ENCODE measurements around the gene AMIGO3. TPM values are rescaled to one million over a fixed set of nuclear protein-coding genes. Genes with fewer than 3 reads are reported as not detected.

AMIGO3 gene
- total RNA-seq, 1 experiment from 2014 or later = 0.32 TPM

DNA sequence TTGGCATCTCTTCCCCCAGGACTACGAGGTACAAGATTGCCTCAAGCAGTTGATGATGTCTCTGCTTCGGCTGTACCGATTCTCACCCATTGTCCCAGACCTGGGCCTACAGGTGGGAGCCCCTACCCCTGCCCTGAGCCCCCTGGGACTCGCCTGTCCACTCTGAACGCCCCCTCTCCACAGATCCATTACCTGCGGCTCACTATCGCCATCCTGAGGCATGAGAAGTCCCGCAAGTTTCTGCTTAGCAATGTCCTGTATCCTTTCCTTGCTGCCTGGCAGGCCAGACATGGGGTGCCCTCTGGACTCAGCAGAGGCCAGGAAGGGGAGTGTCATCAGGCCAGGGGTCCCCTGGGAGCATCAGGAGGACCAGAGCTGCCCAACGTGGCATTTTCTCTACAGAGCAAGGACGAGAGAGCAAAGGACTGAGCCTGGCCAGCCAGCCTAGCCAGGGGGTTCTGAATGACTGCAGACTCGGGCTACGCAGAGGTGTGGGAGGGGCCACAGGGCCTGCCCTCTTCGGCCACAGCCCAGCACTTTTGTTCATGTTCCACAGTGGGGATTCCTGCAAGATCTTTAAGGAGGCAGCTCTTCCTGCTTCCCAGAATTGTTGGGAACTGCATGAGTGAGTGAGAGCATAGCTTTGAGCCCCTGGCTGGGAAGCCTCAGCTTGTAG, 18.9 kb downstream of the AMIGO3 start:
- Histone ChIP-seq H3K27ac (ENCODE audit: low read depth, low read length) (no peak overlapping the region), H3K4me1 (ENCODE audit: control insufficient read depth in 1 of 2, insufficient read depth in 2 of 2, low read length in 2 of 2) (no peaks in the 10 kb centered on the region), H2AFZ (ENCODE audit: low read depth, low read length, poor library complexity, severe bottlenecking) (no peak overlapping the region), H3K9me2 (ENCODE audit: insufficient read depth) (no peaks in the 10 kb centered on the region), H3K4me3 (replicated peaks in 1 of 2; ENCODE audit: low read depth in 1 of 2, low read length in 2 of 2) (no peak overlapping the region), H3K36me3 (ENCODE audit: control insufficient read depth in 1 of 2, insufficient read depth in 2 of 2, low read length in 2 of 2) (peaks cover 0 to 7% of the 10 kb centered on the region in 2 experiments; a peak in 1 of 4 replicates), H3K79me2 (ENCODE audit: insufficient read depth, low read length) (no peaks in the 10 kb centered on the region), H3K9ac (ENCODE audit: low read length) (no peak overlapping the region), H3K9me3 (ENCODE audit: control insufficient read depth in 1 of 2, insufficient read depth in 1 of 2, low read depth in 1 of 2, low read length in 2 of 2) (no peaks in the 10 kb centered on the region), H4K20me1 (ENCODE audit: insufficient read depth) (no peaks in the 10 kb centered on the region), H3K27me3 (ENCODE audit: insufficient read depth, low read length) (no peaks in the 10 kb centered on the region), H3K4me2 (ENCODE audit: low read length) (no peak overlapping the region)
- intact Hi-C loops (cut with micrococcal nuclease) = no loop called here
- CTCF ChIA-PET = interaction anchor here (0.6 to 2.8 kb wide), 6 partner anchors 8 to 239 kb away, joined by 3 to 25 read pairs (median 6); partner anchors contain the start of genes INKA1 and RBM6
- POLR2A ChIA-PET = no interaction called here
- no peak for TF ChIP-seq JUND (IDR thresholded peaks at IDR 0.05)
- TF ChIP-seq EZH2phosphoT487 (IDR thresholded peaks at IDR 0.05; ENCODE audit: borderline replicate concordance) = no peak
- TF ChIP-seq RAD21 (IDR thresholded peaks at IDR 0.05; ENCODE audit: low read depth) = peak; percentile 34; the same call in 1 of the 2 replicates
- TF ChIP-seq, protein P1, sequence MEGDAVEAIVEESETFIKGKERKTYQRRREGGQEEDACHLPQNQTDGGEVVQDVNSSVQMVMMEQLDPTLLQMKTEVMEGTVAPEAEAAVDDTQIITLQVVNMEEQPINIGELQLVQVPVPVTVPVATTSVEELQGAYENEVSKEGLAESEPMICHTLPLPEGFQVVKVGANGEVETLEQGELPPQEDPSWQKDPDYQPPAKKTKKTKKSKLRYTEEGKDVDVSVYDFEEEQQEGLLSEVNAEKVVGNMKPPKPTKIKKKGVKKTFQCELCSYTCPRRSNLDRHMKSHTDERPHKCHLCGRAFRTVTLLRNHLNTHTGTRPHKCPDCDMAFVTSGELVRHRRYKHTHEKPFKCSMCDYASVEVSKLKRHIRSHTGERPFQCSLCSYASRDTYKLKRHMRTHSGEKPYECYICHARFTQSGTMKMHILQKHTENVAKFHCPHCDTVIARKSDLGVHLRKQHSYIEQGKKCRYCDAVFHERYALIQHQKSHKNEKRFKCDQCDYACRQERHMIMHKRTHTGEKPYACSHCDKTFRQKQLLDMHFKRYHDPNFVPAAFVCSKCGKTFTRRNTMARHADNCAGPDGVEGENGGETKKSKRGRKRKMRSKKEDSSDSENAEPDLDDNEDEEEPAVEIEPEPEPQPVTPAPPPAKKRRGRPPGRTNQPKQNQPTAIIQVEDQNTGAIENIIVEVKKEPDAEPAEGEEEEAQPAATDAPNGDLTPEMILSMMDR (IDR thresholded peaks at IDR 0.05 in 2 of 3, conservative IDR thresholded peaks at IDR 0.05 in 1 of 3; ENCODE audit: borderline replicate concordance in 1 of 3, insufficient read depth in 1 of 3, low read depth in 2 of 3, low read length in 2 of 3) = peak; percentile 22 to 47 (median 46); a peak in 5 of 6 replicates
- ATAC-seq (no peak), DNase-seq (ENCODE audit: low read depth, low spot score) (no peak)
- RAD21 ChIA-PET (ENCODE audit: low non-redundant PET in 1 of 2, low total read pairs in 2 of 2, uncharacterized antibody in 2 of 2, unreplicated experiment in 2 of 2) = interaction anchor here in 1 of 2 experiments (1.0 kb wide), 2 partner anchors 161 to 206 kb away, joined by 3 to 4 read pairs; no protein-coding TSS in a partner anchor
- BruUV-seq (replicated peaks) = no TSS peak

DNA sequence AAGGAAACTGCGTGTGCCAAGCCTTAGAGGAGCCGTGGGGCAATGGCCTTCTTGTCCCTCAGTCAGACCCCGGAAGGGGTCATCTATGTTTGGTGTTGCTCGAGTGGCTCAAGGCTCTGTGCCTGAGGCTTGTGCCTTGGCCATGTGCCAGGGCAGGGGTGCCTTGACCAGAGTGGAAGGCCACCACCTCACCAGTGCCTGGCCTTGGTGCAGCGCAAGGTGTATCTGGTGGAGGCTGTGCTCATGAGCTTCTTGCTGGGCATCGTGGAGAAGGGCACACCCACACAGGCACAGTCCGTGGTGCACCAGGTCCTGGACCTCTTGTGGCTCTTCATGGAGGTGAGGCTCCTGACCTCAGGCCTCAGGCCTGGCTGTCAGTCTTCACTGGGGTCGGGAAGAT, 19.5 kb downstream of the AMIGO3 start:
- ChIA-PET POLR2A (no interaction called here), RAD21 (ENCODE audit: low non-redundant PET in 1 of 2, low total read pairs in 2 of 2, uncharacterized antibody in 2 of 2, unreplicated experiment in 2 of 2) (no interaction called here), CTCF (interaction anchor here (2.8 kb wide), 1 partner anchor 160 kb away, joined by 25 read pairs; no protein-coding TSS in a partner anchor)
- H3K27me3 ChIP-seq (ENCODE audit: insufficient read depth, low read length) = no peaks in the 10 kb centered on the region
- peaks cover 0 to 7% of the 10 kb centered on the region in 2 experiments; a peak in 1 of 4 replicates for H3K36me3 ChIP-seq (ENCODE audit: control insufficient read depth in 1 of 2, insufficient read depth in 2 of 2, low read length in 2 of 2)
- no peak overlapping the region for H3K27ac ChIP-seq (ENCODE audit: low read depth, low read length)
- H3K4me3 ChIP-seq (replicated peaks in 1 of 2; ENCODE audit: low read depth in 1 of 2, low read length in 2 of 2) = no peak overlapping the region
- H3K9me3 ChIP-seq (ENCODE audit: control insufficient read depth in 1 of 2, insufficient read depth in 1 of 2, low read depth in 1 of 2, low read length in 2 of 2) = no peaks in the 10 kb centered on the region
- H3K9ac ChIP-seq (ENCODE audit: low read length) = no peak overlapping the region
- H2AFZ ChIP-seq (ENCODE audit: low read depth, low read length, poor library complexity, severe bottlenecking) = no peak overlapping the region
- no TSS peak for BruUV-seq (replicated peaks)
- no peak overlapping the region for H3K4me2 ChIP-seq (ENCODE audit: low read length)
- H3K4me1 ChIP-seq (ENCODE audit: control insufficient read depth in 1 of 2, insufficient read depth in 2 of 2, low read length in 2 of 2) = no peaks in the 10 kb centered on the region
- no peaks in the 10 kb centered on the region; the same call in 1 of the 2 replicates for H3K79me2 ChIP-seq (ENCODE audit: insufficient read depth, low read length)
- ATAC-seq = no peak
- DNase-seq (ENCODE audit: low read depth, low spot score) = no peak
- H4K20me1 ChIP-seq (ENCODE audit: insufficient read depth) = no peaks in the 10 kb centered on the region
- TF ChIP-seq YY1 (IDR thresholded peaks at IDR 0.05; ENCODE audit: extremely low read depth, insufficient replicate concordance, low read depth, low read length) (no peak), SIN3A (IDR thresholded peaks at IDR 0.05; ENCODE audit: low read depth) (no peak), CEBPB (IDR thresholded peaks at IDR 0.05; ENCODE audit: low read depth) (no peak), SRF (IDR thresholded peaks at IDR 0.05; ENCODE audit: low read depth) (no peak), EGR1 (IDR thresholded peaks at IDR 0.05; ENCODE audit: low read depth) (no peak), TCF7L2 (IDR thresholded peaks at IDR 0.05; ENCODE audit: borderline replicate concordance, extremely low read depth, insufficient read depth, insufficient read length) (no peak), JUND (IDR thresholded peaks at IDR 0.05) (no peak), EZH2phosphoT487 (IDR thresholded peaks at IDR 0.05; ENCODE audit: borderline replicate concordance) (no peak)
- TF ChIP-seq, protein P2, sequence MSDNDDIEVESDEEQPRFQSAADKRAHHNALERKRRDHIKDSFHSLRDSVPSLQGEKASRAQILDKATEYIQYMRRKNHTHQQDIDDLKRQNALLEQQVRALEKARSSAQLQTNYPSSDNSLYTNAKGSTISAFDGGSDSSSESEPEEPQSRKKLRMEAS (IDR thresholded peaks at IDR 0.05) = no peak
- TF ChIP-seq, protein P3, sequence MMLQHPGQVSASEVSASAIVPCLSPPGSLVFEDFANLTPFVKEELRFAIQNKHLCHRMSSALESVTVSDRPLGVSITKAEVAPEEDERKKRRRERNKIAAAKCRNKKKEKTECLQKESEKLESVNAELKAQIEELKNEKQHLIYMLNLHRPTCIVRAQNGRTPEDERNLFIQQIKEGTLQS (IDR thresholded peaks at IDR 0.05) = no peak
- TF ChIP-seq, protein P1 (IDR thresholded peaks at IDR 0.05 in 2 of 3, conservative IDR thresholded peaks at IDR 0.05 in 1 of 3; ENCODE audit: borderline replicate concordance in 1 of 3, insufficient read depth in 1 of 3, low read depth in 2 of 3, low read length in 2 of 3) = no peak
- H3K9me2 ChIP-seq (ENCODE audit: insufficient read depth) = no peaks in the 10 kb centered on the region
- intact Hi-C loops (cut with micrococcal nuclease) = no loop called here

Data from HCT116 (cell line).